Spleen (tissue), 7 donors: ENCODE data around the gene DPF3.

Source experiments
- CTCF ChIP-seq, 11 experiments: fragments of 200-600 bp in 7 of 11; fragments of 450-650 bp in 4 of 11; sonication (generic) in 4 of 11; IDR thresholded peaks in 8 of 11; conservative IDR thresholded peaks in 3 of 11; 1 replicate in 7 of 11; 2 replicates in 4 of 11; pipeline versions ENCODE4 v1.4.0 to v1.8.0; 2016 to 2021; ENCODE audit warnings: antibody characterized with exemption in 11 of 11, inconsistent platforms in 4 of 11, mild to moderate bottlenecking in 1 of 11
- POLR2A ChIP-seq, 3 donors: fragments of 450-650 bp; IDR thresholded peaks; one replicate each; pipeline ENCODE4 v1.5.1; 2017; ENCODE audit warnings: antibody characterized with exemption in 3 of 3, mild to moderate bottlenecking in 1 of 3
- donor health status: DM: no; HTN: no; CAD: no; lungs with moderate emphysema.
- donor health status: DM: no; HTN: no; CAD: no.
- donor health status: DM: no; HTN: no; CAD: no.

GRCh38 chr14:72578514-72578913 lies 315.4 kb downstream of the DPF3 start:
- TF ChIP-seq CTCF (IDR thresholded peaks at IDR 0.05 in 8 of 11, conservative IDR thresholded peaks at IDR 0.05 in 3 of 11) (no peak), POLR2A (IDR thresholded peaks at IDR 0.05) (no peak)
